ENCODE results near the gene CPED1.

DNA sequence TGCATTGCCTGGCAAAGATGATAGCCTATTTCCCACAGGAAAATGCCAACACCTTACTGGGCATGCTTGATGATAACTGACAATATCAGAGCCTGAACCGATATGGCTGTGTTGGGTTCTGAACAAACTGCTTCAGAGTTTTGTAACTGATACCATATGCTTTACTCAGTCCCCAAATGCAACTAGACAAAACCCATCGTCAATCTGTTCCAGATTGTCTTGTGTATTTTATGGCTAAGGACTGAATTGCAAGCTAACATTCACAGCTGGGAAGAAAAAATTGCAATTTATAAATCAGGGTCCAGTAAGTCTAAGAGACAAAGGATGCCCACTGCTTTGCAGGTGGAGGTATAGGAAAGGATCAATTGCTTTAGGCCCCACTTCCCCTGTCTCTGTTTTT lies 223.5 kb downstream of the CPED1 start:
- TF ChIP-seq CTCF (IDR thresholded peaks at IDR 0.05) (no peak), REST (IDR thresholded peaks at IDR 0.05; ENCODE audit: insufficient read depth in 1 of 2, low read depth in 2 of 2, low read length in 1 of 2) (no peak)
